Measurements from ENCODE around the gene MRPL28. TPM values are rescaled to one million over a fixed set of nuclear protein-coding genes. Genes with fewer than 3 reads are reported as not detected.

The MRPL28 gene
- total RNA-seq, 1 experiment from 2014 or later: 91.2 TPM

GRCh38 chr16:370979-371514, 709 bp upstream of the MRPL28 start:
- Mint-ChIP-seq H3K4me1 (ENCODE audit: low read depth, unreplicated experiment) (no peaks in the 10 kb centered on the region), H3K4me3 (ENCODE audit: unreplicated experiment) (peak overlapping the region; percentile 91), H3K27ac (ENCODE audit: unreplicated experiment) (peak overlapping the region; percentile 96), H3K36me3 (ENCODE audit: insufficient read depth, unreplicated experiment) (peaks cover 45% of the 10 kb centered on the region), H3K9me3 (ENCODE audit: unreplicated experiment) (no peaks in the 10 kb centered on the region), H3K27me3 (ENCODE audit: insufficient read depth, unreplicated experiment) (no peaks in the 10 kb centered on the region)
- no peak for DNase-seq
- H3K36me3 ChIP-seq (ENCODE audit: control insufficient read depth, insufficient read depth, low read length): peaks cover 2% of the 10 kb centered on the region
- no TSS peak for BruUV-seq (replicated peaks)
- no peaks in the 10 kb centered on the region for H3K9me3 ChIP-seq
- CTCF ChIA-PET: interaction anchor here (0.8 to 1.4 kb wide), 4 partner anchors 9 to 264 kb away, joined by 3 to 6 read pairs (median 4); partner anchors contain the start of gene AXIN1
- peak overlapping the region; percentile 23; the same call in 1 of the 2 replicates for H3K4me3 ChIP-seq (ENCODE audit: low read depth, low read length)
- POLR2A ChIA-PET: interaction anchor here (0.6 to 0.8 kb wide), 3 partner anchors 18 to 1121 kb away, joined by 5 read pairs; no protein-coding TSS in a partner anchor
- no peak for TF ChIP-seq CTCF (IDR thresholded peaks at IDR 0.05; ENCODE audit: insufficient read depth in 1 of 2, low read depth in 1 of 2, low read length in 1 of 2, severe bottlenecking in 1 of 2, unreplicated experiment in 1 of 2)
- intact Hi-C loops (cut with micrococcal nuclease; ENCODE audit: unreplicated experiment): no loop called here
- no peaks in the 10 kb centered on the region for H3K4me1 ChIP-seq
- H3K27me3 ChIP-seq (replicated peaks; ENCODE audit: control insufficient read depth, insufficient read depth, low read length): no peaks in the 10 kb centered on the region

- Mint-ChIP-seq H3K9me3 (ENCODE audit: unreplicated experiment) (no peaks in the 10 kb centered on the region), H3K4me3 (ENCODE audit: unreplicated experiment) (peak overlapping the region; percentile 91), H3K27me3 (ENCODE audit: insufficient read depth, unreplicated experiment) (no peaks in the 10 kb centered on the region), H3K27ac (ENCODE audit: unreplicated experiment) (peak overlapping the region; percentile 96), H3K4me1 (ENCODE audit: low read depth, unreplicated experiment) (no peaks in the 10 kb centered on the region), H3K36me3 (ENCODE audit: insufficient read depth, unreplicated experiment) (peaks cover 42% of the 10 kb centered on the region)
- Histone ChIP-seq H3K4me3 (ENCODE audit: low read depth, low read length) (peak overlapping the region; percentile 38), H3K4me1 (no peaks in the 10 kb centered on the region), H3K9me3 (no peaks in the 10 kb centered on the region), H3K36me3 (ENCODE audit: control insufficient read depth, insufficient read depth, low read length) (peaks cover 2% of the 10 kb centered on the region), H3K27me3 (replicated peaks; ENCODE audit: control insufficient read depth, insufficient read depth, low read length) (no peaks in the 10 kb centered on the region)
- CTCF ChIA-PET: interaction anchor here (1.0 to 1.4 kb wide), 2 partner anchors 8 to 17 kb away, joined by 4 to 6 read pairs; partner anchors contain the start of gene AXIN1
- BruUV-seq (replicated peaks): no TSS peak
- no peak for DNase-seq
- POLR2A ChIA-PET: interaction anchor here (0.5 to 0.8 kb wide), 3 partner anchors 17 to 1123 kb away, joined by 3 to 5 read pairs (median 3); no protein-coding TSS in a partner anchor
- TF ChIP-seq CTCF (IDR thresholded peaks at IDR 0.05; ENCODE audit: insufficient read depth in 1 of 2, low read depth in 1 of 2, low read length in 1 of 2, severe bottlenecking in 1 of 2, unreplicated experiment in 1 of 2): no peak
- intact Hi-C loops (cut with micrococcal nuclease; ENCODE audit: unreplicated experiment): no loop called here
These were observed 387 bp downstream of the MRPL28 start for GRCh38 chr16:369866-370436.

GRCh38 chr16:369275-369865, 968 bp downstream of the MRPL28 start:
- H3K4me1 Mint-ChIP-seq (ENCODE audit: low read depth, unreplicated experiment): no peaks in the 10 kb centered on the region
- DNase-seq: no peak
- intact Hi-C loops (cut with micrococcal nuclease; ENCODE audit: unreplicated experiment): no loop called here
- Histone ChIP-seq H3K4me3 (ENCODE audit: low read depth, low read length) (no peak overlapping the region), H3K36me3 (ENCODE audit: control insufficient read depth, insufficient read depth, low read length) (peaks cover 2% of the 10 kb centered on the region), H3K27me3 (replicated peaks; ENCODE audit: control insufficient read depth, insufficient read depth, low read length) (no peaks in the 10 kb centered on the region), H3K4me1 (no peaks in the 10 kb centered on the region), H3K9me3 (no peaks in the 10 kb centered on the region)
- H3K27me3 Mint-ChIP-seq (ENCODE audit: insufficient read depth, unreplicated experiment): no peaks in the 10 kb centered on the region
- H3K36me3 Mint-ChIP-seq (ENCODE audit: insufficient read depth, unreplicated experiment): peaks cover 42% of the 10 kb centered on the region
- no peaks in the 10 kb centered on the region for H3K9me3 Mint-ChIP-seq (ENCODE audit: unreplicated experiment)
- no TSS peak for BruUV-seq (replicated peaks)
- H3K27ac Mint-ChIP-seq (ENCODE audit: unreplicated experiment): no peak overlapping the region
- no peak for TF ChIP-seq CTCF (IDR thresholded peaks at IDR 0.05; ENCODE audit: insufficient read depth in 1 of 2, low read depth in 1 of 2, low read length in 1 of 2, severe bottlenecking in 1 of 2, unreplicated experiment in 1 of 2)
- CTCF ChIA-PET: no interaction called here
- POLR2A ChIA-PET: no interaction called here
- peak overlapping the region; percentile 91 for H3K4me3 Mint-ChIP-seq (ENCODE audit: unreplicated experiment)
